Endothelial cell of umbilical vein (primary cell): ENCODE data around the gene DAPK3.
"Not testable (repeated sequence)": the region's sequence is repeated elsewhere in the genome, so short reads cannot be mapped to it uniquely, and the experiment has no call there.

ENCODE experiments used
- EZH2 ChIP-seq: IDR thresholded peaks from 2 replicates; pipeline ENCODE4 v1.6.1; 2012; ENCODE audit warnings: borderline replicate concordance, low read depth, mild to moderate bottlenecking, moderate library complexity, low read length, inconsistent platforms; ENCODE audit not compliant: severe bottlenecking
- FOS ChIP-seq: IDR thresholded peaks from 2 replicates; pipeline ENCODE4 v1.6.1; 2011; ENCODE audit warnings: mild to moderate bottlenecking, low read length, moderate library complexity, borderline replicate concordance; ENCODE audit not compliant: insufficient read depth
- GATA2 ChIP-seq: IDR thresholded peaks from 2 replicates; pipeline ENCODE4 v1.7.0; 2011; ENCODE audit warnings: low read depth, mild to moderate bottlenecking, moderate library complexity, mixed read lengths, low read length; ENCODE audit not compliant: insufficient read length, insufficient read depth
- JUN ChIP-seq: IDR thresholded peaks from 2 replicates; pipeline ENCODE4 v1.6.1; 2011; ENCODE audit warnings: borderline replicate concordance, low read depth; ENCODE audit not compliant: insufficient read length, insufficient read depth
- MYC ChIP-seq: IDR thresholded peaks from one replicate; pipeline ENCODE4 v1.6.1; 2011; ENCODE audit warnings: mild to moderate bottlenecking, low read depth, low read length
- POLR2A ChIP-seq: IDR thresholded peaks from 2 replicates; pipeline ENCODE4 v1.6.1; 2012; ENCODE audit warnings: low read depth, mild to moderate bottlenecking, control low read depth, low read length
- POLR2AphosphoS5 ChIP-seq: IDR thresholded peaks from 2 replicates; pipeline ENCODE4 v1.6.1; 2012; ENCODE audit warnings: low read depth, mild to moderate bottlenecking, control low read depth, low read length, moderate library complexity; ENCODE audit not compliant: insufficient read depth
- TF ChIP-seq, protein P1 (sequence below): IDR thresholded peaks from 2 replicates; pipeline ENCODE4 v1.6.1; 2011; ENCODE audit not compliant: insufficient read depth, insufficient read length
- TF ChIP-seq, protein P2 (sequence below), 2 donors: IDR thresholded peaks; 1 replicate in 1 of 2; 2 replicates in 1 of 2; pipeline ENCODE4 v1.5.1; 2011; ENCODE audit warnings: low read length in 2 of 2, mild to moderate bottlenecking in 2 of 2, moderate library complexity in 2 of 2, control low read depth in 1 of 2, inconsistent platforms in 1 of 2, low read depth in 1 of 2; ENCODE audit not compliant: insufficient read depth in 1 of 2; ENCODE audit errors: extremely low read depth in 1 of 2

DNA sequence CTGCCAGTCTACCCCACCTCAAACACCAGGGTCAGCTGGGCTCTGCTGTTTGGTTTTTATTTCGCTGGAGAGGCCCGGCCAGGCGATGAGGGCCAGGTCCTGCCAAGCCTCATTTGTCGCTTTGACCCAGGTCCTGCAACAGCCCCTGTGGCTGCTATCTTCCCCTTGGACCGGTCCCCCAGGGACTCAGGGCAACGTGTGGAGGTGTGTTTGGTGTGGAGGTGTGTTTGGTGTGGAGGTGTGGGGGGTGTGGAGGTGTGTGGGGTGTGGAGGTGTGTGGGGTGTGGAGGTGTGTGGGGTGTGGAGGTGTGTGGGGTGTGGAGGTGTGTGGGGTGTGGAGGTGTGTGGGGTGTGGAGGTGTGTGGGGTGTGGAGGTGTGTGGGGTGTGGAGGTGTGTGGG lies 40.5 kb upstream of the DAPK3 start:
- TF ChIP-seq, protein P1, sequence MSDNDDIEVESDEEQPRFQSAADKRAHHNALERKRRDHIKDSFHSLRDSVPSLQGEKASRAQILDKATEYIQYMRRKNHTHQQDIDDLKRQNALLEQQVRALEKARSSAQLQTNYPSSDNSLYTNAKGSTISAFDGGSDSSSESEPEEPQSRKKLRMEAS = not testable (repeated sequence)
- TF ChIP-seq, protein P2, sequence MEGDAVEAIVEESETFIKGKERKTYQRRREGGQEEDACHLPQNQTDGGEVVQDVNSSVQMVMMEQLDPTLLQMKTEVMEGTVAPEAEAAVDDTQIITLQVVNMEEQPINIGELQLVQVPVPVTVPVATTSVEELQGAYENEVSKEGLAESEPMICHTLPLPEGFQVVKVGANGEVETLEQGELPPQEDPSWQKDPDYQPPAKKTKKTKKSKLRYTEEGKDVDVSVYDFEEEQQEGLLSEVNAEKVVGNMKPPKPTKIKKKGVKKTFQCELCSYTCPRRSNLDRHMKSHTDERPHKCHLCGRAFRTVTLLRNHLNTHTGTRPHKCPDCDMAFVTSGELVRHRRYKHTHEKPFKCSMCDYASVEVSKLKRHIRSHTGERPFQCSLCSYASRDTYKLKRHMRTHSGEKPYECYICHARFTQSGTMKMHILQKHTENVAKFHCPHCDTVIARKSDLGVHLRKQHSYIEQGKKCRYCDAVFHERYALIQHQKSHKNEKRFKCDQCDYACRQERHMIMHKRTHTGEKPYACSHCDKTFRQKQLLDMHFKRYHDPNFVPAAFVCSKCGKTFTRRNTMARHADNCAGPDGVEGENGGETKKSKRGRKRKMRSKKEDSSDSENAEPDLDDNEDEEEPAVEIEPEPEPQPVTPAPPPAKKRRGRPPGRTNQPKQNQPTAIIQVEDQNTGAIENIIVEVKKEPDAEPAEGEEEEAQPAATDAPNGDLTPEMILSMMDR (IDR thresholded peaks at IDR 0.05; ENCODE audit: extremely low read depth in 1 of 2, insufficient read depth in 1 of 2, low read depth in 1 of 2, low read length in 2 of 2) = not testable (repeated sequence)
- TF ChIP-seq POLR2A, EZH2, JUN, POLR2AphosphoS5, GATA2, MYC, FOS: not testable (repeated sequence)
